BLaER1 (cell line): Measurements from ENCODE around the gene IGF1R.
"Not testable (repeated sequence)": the region's sequence is repeated elsewhere in the genome, so short reads cannot be mapped to it uniquely, and the experiment has no call there.

ENCODE experiments used
- H3K27ac ChIP-seq: shearing (Covaris generic); formaldehyde crosslinking; 2 replicates; pipeline ENCODE4 v1.8.1; 2022
- H3K27me3 ChIP-seq: shearing (Covaris generic); formaldehyde crosslinking; 2 replicates; pipeline ENCODE4 v1.8.1; 2022
- H3K36me3 ChIP-seq: shearing (Covaris generic); formaldehyde crosslinking; 2 replicates; pipeline ENCODE4 v1.8.1; 2022
- H3K4me1 ChIP-seq: shearing (Covaris generic); formaldehyde crosslinking; 2 replicates; pipeline ENCODE4 v1.8.1; 2022
- H3K4me2 ChIP-seq: shearing (Covaris generic); formaldehyde crosslinking; 2 replicates; pipeline ENCODE4 v1.8.1; 2022
- H3K4me3 ChIP-seq: shearing (Covaris generic); formaldehyde crosslinking; 2 replicates; pipeline ENCODE4 v1.8.1; 2022
- H3K9ac ChIP-seq: shearing (Covaris generic); formaldehyde crosslinking; 2 replicates; pipeline ENCODE4 v1.8.1; 2022
- H3K9me3 ChIP-seq: shearing (Covaris generic); formaldehyde crosslinking; 2 replicates; pipeline ENCODE4 v1.8.1; 2022
- H4K20me1 ChIP-seq: shearing (Covaris generic); formaldehyde crosslinking; 2 replicates; pipeline ENCODE4 v1.8.1; 2022
- Cebpa-rat ChIP-seq: shearing (Covaris generic); IDR thresholded peaks from 2 replicates; pipeline ENCODE4 v1.8.1; 2022

Gene IGF1R

DNA sequence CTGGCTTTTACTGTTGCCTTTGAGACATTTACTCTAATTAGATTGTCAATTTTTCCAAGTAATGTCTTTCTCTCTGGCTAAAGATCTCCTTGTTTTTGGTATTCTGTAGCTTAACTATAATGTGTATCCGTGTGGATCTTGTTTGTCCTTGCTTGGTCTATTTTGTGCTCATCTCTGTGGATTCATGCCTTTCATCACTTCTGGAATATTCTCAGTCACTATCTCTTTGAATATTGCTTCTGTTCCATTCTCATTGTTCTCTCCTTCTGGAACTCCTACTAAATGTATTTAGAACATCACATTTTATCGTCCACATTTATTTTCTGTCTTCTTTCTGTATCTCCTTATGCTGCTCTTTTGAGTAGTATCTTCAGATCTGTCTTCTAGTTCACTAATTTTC is 346.6 kb downstream of the IGF1R start:
- H3K4me3 ChIP-seq = no peak overlapping the region
- H3K9me3 ChIP-seq = peaks cover 14% of the 10 kb centered on the region
- H4K20me1 ChIP-seq = no peaks in the 10 kb centered on the region
- no peaks in the 10 kb centered on the region for H3K36me3 ChIP-seq
- no peaks in the 10 kb centered on the region for H3K27me3 ChIP-seq
- no peak overlapping the region for H3K27ac ChIP-seq
- H3K9ac ChIP-seq = no peak overlapping the region
- H3K4me2 ChIP-seq = no peak overlapping the region
- H3K4me1 ChIP-seq = peaks cover 12% of the 10 kb centered on the region
- TF ChIP-seq Cebpa-rat = no peak

GRCh38 chr15:98996169-98996568 is 347.8 kb downstream of the IGF1R start:
- Histone ChIP-seq H3K4me2 (no peak overlapping the region), H3K9ac (no peak overlapping the region), H3K27me3 (no peaks in the 10 kb centered on the region), H3K9me3 (peaks cover 20% of the 10 kb centered on the region), H3K4me1 (peaks cover 12% of the 10 kb centered on the region), H3K4me3 (no peak overlapping the region), H3K27ac (no peak overlapping the region), H3K36me3 (no peaks in the 10 kb centered on the region), H4K20me1 (no peaks in the 10 kb centered on the region)
- TF ChIP-seq Cebpa-rat = no peak

DNA sequence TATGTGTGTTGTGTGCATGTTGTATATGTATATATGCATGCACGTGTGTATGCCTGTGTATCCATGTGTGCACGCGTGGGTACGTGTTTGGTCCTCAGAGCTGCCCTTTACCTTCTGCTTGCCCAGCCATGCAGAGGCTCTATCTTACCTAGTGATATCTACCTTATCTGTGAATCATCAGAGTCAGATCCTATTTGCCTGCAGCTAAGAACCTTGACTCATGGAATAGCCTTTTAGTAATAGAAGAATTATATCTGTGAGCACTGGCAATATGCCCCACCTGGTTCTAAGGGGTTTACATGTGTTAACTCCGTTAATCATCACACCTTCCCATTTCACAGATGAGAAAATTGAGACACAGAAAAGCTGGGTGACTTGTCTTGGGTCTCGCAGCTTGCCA is 348.3 kb downstream of the IGF1R start:
- H4K20me1 ChIP-seq = no peaks in the 10 kb centered on the region
- no peak overlapping the region for H3K27ac ChIP-seq
- peaks cover 12% of the 10 kb centered on the region for H3K4me1 ChIP-seq
- H3K9me3 ChIP-seq = peaks cover 20% of the 10 kb centered on the region
- no peaks in the 10 kb centered on the region for H3K27me3 ChIP-seq
- H3K4me3 ChIP-seq = no peak overlapping the region
- no peak overlapping the region for H3K4me2 ChIP-seq
- H3K9ac ChIP-seq = no peak overlapping the region
- H3K36me3 ChIP-seq = no peaks in the 10 kb centered on the region
- no peak for TF ChIP-seq Cebpa-rat

GRCh38 chr15:98997312-98997711 is 349.0 kb downstream of the IGF1R start:
- no peak overlapping the region for H3K27ac ChIP-seq
- peaks cover 20% of the 10 kb centered on the region for H3K9me3 ChIP-seq
- no peaks in the 10 kb centered on the region for H4K20me1 ChIP-seq
- peaks cover 12% of the 10 kb centered on the region for H3K4me1 ChIP-seq
- peak overlapping the region; percentile 46 for H3K4me2 ChIP-seq
- H3K4me3 ChIP-seq = no peak overlapping the region
- no peaks in the 10 kb centered on the region for H3K36me3 ChIP-seq
- H3K9ac ChIP-seq = no peak overlapping the region
- no peak for TF ChIP-seq Cebpa-rat
- no peaks in the 10 kb centered on the region for H3K27me3 ChIP-seq

- Histone ChIP-seq H3K4me3 (no peak overlapping the region), H3K4me1 (peaks cover 12% of the 10 kb centered on the region), H3K27ac (no peak overlapping the region), H3K36me3 (no peaks in the 10 kb centered on the region), H4K20me1 (no peaks in the 10 kb centered on the region), H3K4me2 (peak overlapping the region; percentile 46), H3K27me3 (no peaks in the 10 kb centered on the region), H3K9ac (no peak overlapping the region), H3K9me3 (peaks cover 20% of the 10 kb centered on the region)
- TF ChIP-seq Cebpa-rat = no peak
Measured at GRCh38 chr15:98997755-98998154, 349.4 kb downstream of the IGF1R start.

DNA sequence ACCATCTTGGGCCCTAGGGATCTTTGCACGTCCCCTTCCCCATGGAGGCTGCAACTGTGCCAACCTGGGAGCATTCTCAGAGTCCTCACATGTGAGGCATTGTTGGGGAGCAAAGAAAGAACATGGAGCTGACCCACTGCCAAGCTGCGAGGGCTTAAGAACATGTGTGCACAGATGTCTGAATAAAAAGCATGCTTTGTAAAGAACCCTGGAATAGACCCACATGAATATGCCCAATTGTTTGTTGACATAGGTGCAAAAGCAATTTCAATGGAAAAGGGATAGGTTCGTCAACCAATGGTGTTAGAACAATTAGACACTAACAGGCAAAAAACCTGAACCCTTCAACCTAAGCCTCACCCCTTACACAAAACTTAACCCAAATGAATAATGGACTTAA is 349.9 kb downstream of the IGF1R start:
- no peaks in the 10 kb centered on the region for H4K20me1 ChIP-seq
- H3K27me3 ChIP-seq = no peaks in the 10 kb centered on the region
- H3K4me3 ChIP-seq = no peak overlapping the region
- H3K9me3 ChIP-seq = peaks cover 20% of the 10 kb centered on the region
- H3K4me1 ChIP-seq = peaks cover 12% of the 10 kb centered on the region
- H3K36me3 ChIP-seq = no peaks in the 10 kb centered on the region
- H3K9ac ChIP-seq = no peak overlapping the region
- H3K4me2 ChIP-seq = peak overlapping the region; percentile 46
- no peak for TF ChIP-seq Cebpa-rat
- H3K27ac ChIP-seq = no peak overlapping the region

GRCh38 chr15:98999233-98999632 is 350.9 kb downstream of the IGF1R start:
- no peak overlapping the region for H3K27ac ChIP-seq
- H3K9ac ChIP-seq = no peak overlapping the region
- H3K4me3 ChIP-seq = no peak overlapping the region
- H4K20me1 ChIP-seq = no peaks in the 10 kb centered on the region
- H3K9me3 ChIP-seq = peaks cover 20% of the 10 kb centered on the region
- H3K4me2 ChIP-seq = no peak overlapping the region
- no peaks in the 10 kb centered on the region for H3K36me3 ChIP-seq
- peaks cover 12% of the 10 kb centered on the region for H3K4me1 ChIP-seq
- no peak for TF ChIP-seq Cebpa-rat
- no peaks in the 10 kb centered on the region for H3K27me3 ChIP-seq

DNA sequence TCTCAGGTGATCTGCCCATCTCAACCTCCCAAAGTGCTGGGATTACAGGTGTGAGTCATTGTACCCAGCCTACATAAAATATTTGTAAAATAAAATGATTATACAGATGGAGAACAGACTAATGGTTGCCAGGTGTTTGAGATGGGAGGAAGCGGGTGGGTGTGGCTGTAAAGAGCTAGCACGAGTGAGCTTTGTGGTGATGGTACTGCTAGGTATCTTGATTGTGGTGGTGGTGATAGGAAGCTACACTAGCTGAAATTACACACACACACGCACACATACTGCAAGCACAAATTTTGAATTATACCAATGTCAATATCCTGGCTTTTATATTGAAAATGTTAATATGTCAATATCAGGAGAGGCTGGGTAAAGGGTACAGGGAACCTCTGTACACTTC is 353.9 kb downstream of the IGF1R start:
- Histone ChIP-seq H3K27ac (no peak overlapping the region), H3K9ac (no peak overlapping the region), H4K20me1 (no peaks in the 10 kb centered on the region), H3K4me1 (peaks cover 24% of the 10 kb centered on the region), H3K27me3 (no peaks in the 10 kb centered on the region), H3K4me2 (no peak overlapping the region), H3K9me3 (peaks cover 8% of the 10 kb centered on the region), H3K36me3 (no peaks in the 10 kb centered on the region), H3K4me3 (no peak overlapping the region)
- TF ChIP-seq Cebpa-rat = no peak

DNA sequence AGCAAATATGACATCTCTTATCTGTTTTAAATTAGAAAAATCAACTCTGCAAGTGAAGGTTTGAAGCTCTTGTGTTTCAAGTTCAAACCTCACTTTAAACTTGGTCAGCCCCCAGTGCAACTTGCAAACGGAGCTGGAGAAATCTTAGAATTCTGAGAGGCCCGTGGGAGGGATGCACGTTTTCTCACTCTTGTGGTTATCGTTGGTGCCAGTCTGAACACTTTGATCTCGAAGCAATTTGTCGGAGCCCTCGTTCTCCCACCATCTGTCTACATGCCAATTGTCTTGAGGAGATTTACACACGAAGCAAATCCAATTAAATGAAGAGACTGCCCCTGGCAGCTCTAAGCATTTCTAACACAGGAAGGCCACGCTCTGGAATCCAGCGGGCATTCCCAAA is 355.0 kb downstream of the IGF1R start:
- H3K27ac ChIP-seq, H3K4me3 ChIP-seq, H3K36me3 ChIP-seq, H3K27me3 ChIP-seq, H3K4me2 ChIP-seq, H3K9ac ChIP-seq, H4K20me1 ChIP-seq: not testable (repeated sequence)
- H3K4me1 ChIP-seq = peaks cover 15% of the 10 kb centered on the region
- H3K9me3 ChIP-seq = peaks cover 11% of the 10 kb centered on the region

GRCh38 chr15:99004998-99005974 is 356.9 kb downstream of the IGF1R start:
- not testable (repeated sequence) for H3K27me3 ChIP-seq, H3K4me2 ChIP-seq, H4K20me1 ChIP-seq, H3K9ac ChIP-seq, H3K27ac ChIP-seq, H3K4me3 ChIP-seq, H3K9me3 ChIP-seq, H3K36me3 ChIP-seq
- H3K4me1 ChIP-seq = peaks cover 21% of the 10 kb centered on the region
